ENCODE results near the gene FAN1.

Gene FAN1

GRCh38 chr15:30895461-30896210, 8.1 kb upstream of the FAN1 start:
- H3K9ac ChIP-seq (ENCODE audit: low read length): no peak overlapping the region
- H3K27ac ChIP-seq (ENCODE audit: low read depth, low read length): no peak overlapping the region
- no peaks in the 10 kb centered on the region for H3K9me3 ChIP-seq (ENCODE audit: low read length)
- no peaks in the 10 kb centered on the region for H3K36me3 ChIP-seq (ENCODE audit: insufficient read depth, low read length)
- no peak overlapping the region for H3K4me3 ChIP-seq (ENCODE audit: low read depth in 1 of 2, low read length in 2 of 2)
- no peaks in the 10 kb centered on the region for H3K27me3 ChIP-seq (ENCODE audit: control insufficient read depth in 1 of 2, insufficient read depth in 2 of 2, low read length in 2 of 2)
- H3K4me1 ChIP-seq (ENCODE audit: insufficient read depth, low read length): no peaks in the 10 kb centered on the region

GRCh38 chr15:30896211-30896606, 7.5 kb upstream of the FAN1 start:
- Histone ChIP-seq H3K4me1 (ENCODE audit: insufficient read depth, low read length) (no peaks in the 10 kb centered on the region), H3K36me3 (ENCODE audit: insufficient read depth, low read length) (no peaks in the 10 kb centered on the region), H3K27ac (ENCODE audit: low read depth, low read length) (no peak overlapping the region), H3K9ac (ENCODE audit: low read length) (no peak overlapping the region), H3K27me3 (ENCODE audit: control insufficient read depth in 1 of 2, insufficient read depth in 2 of 2, low read length in 2 of 2) (no peaks in the 10 kb centered on the region), H3K9me3 (ENCODE audit: low read length) (no peaks in the 10 kb centered on the region), H3K4me3 (ENCODE audit: low read depth in 1 of 2, low read length in 2 of 2) (no peak overlapping the region)

- Histone ChIP-seq H3K36me3 (ENCODE audit: insufficient read depth, low read length) (no peaks in the 10 kb centered on the region), H3K27me3 (ENCODE audit: control insufficient read depth in 1 of 2, insufficient read depth in 2 of 2, low read length in 2 of 2) (no peaks in the 10 kb centered on the region), H3K9ac (ENCODE audit: low read length) (no peak overlapping the region), H3K4me1 (ENCODE audit: insufficient read depth, low read length) (peaks cover 17% of the 10 kb centered on the region), H3K4me3 (ENCODE audit: low read depth in 1 of 2, low read length in 2 of 2) (no peak overlapping the region), H3K9me3 (ENCODE audit: low read length) (no peaks in the 10 kb centered on the region), H3K27ac (ENCODE audit: low read depth, low read length) (no peak overlapping the region)
These were observed 1.8 kb upstream of the FAN1 start for GRCh38 chr15:30901889-30902288.

GRCh38 chr15:30904812-30905211, 1.1 kb downstream of the FAN1 start:
- Histone ChIP-seq H3K27ac (ENCODE audit: low read depth, low read length) (no peak overlapping the region), H3K9me3 (ENCODE audit: low read length) (no peaks in the 10 kb centered on the region), H3K4me1 (ENCODE audit: insufficient read depth, low read length) (peaks cover 17% of the 10 kb centered on the region), H3K9ac (ENCODE audit: low read length) (peak overlapping the region; percentile 47), H3K27me3 (ENCODE audit: control insufficient read depth in 1 of 2, insufficient read depth in 2 of 2, low read length in 2 of 2) (no peaks in the 10 kb centered on the region), H3K36me3 (ENCODE audit: insufficient read depth, low read length) (peaks cover 7% of the 10 kb centered on the region), H3K4me3 (ENCODE audit: low read depth in 1 of 2, low read length in 2 of 2) (peak overlapping the region in 1 of 2 donors; percentile 72)

- Histone ChIP-seq H3K4me1 (ENCODE audit: insufficient read depth, low read length) (peaks cover 17% of the 10 kb centered on the region), H3K4me3 (ENCODE audit: low read depth in 1 of 2, low read length in 2 of 2) (no peak overlapping the region), H3K27me3 (ENCODE audit: control insufficient read depth in 1 of 2, insufficient read depth in 2 of 2, low read length in 2 of 2) (no peaks in the 10 kb centered on the region), H3K9ac (ENCODE audit: low read length) (no peak overlapping the region), H3K27ac (ENCODE audit: low read depth, low read length) (no peak overlapping the region), H3K36me3 (ENCODE audit: insufficient read depth, low read length) (peaks cover 10% of the 10 kb centered on the region), H3K9me3 (ENCODE audit: low read length) (no peaks in the 10 kb centered on the region)
These were observed 2.1 kb downstream of the FAN1 start for GRCh38 chr15:30905821-30906220.

- no peak overlapping the region for H3K4me3 ChIP-seq (ENCODE audit: low read depth in 1 of 2, low read length in 2 of 2)
- no peaks in the 10 kb centered on the region for H3K27me3 ChIP-seq (ENCODE audit: control insufficient read depth in 1 of 2, insufficient read depth in 2 of 2, low read length in 2 of 2)
- H3K27ac ChIP-seq (ENCODE audit: low read depth, low read length): no peak overlapping the region
- H3K9me3 ChIP-seq (ENCODE audit: low read length): no peaks in the 10 kb centered on the region
- peaks cover 10% of the 10 kb centered on the region for H3K36me3 ChIP-seq (ENCODE audit: insufficient read depth, low read length)
- peaks cover 17% of the 10 kb centered on the region for H3K4me1 ChIP-seq (ENCODE audit: insufficient read depth, low read length)
- no peak overlapping the region for H3K9ac ChIP-seq (ENCODE audit: low read length)
These were observed 2.7 kb downstream of the FAN1 start for GRCh38 chr15:30906366-30906765.

- Histone ChIP-seq H3K9ac (ENCODE audit: low read length) (no peak overlapping the region), H3K4me1 (ENCODE audit: insufficient read depth, low read length) (no peaks in the 10 kb centered on the region), H3K27ac (ENCODE audit: low read depth, low read length) (no peak overlapping the region), H3K27me3 (ENCODE audit: control insufficient read depth in 1 of 2, insufficient read depth in 2 of 2, low read length in 2 of 2) (no peaks in the 10 kb centered on the region), H3K36me3 (ENCODE audit: insufficient read depth, low read length) (peaks cover 60% of the 10 kb centered on the region), H3K9me3 (ENCODE audit: low read length) (no peaks in the 10 kb centered on the region), H3K4me3 (ENCODE audit: low read depth in 1 of 2, low read length in 2 of 2) (no peak overlapping the region)
These were observed 10.0 kb downstream of the FAN1 start for GRCh38 chr15:30913761-30914160.

GRCh38 chr15:30917013-30917412, 13.3 kb downstream of the FAN1 start:
- Histone ChIP-seq H3K36me3 (ENCODE audit: insufficient read depth, low read length) (peaks cover 56% of the 10 kb centered on the region), H3K4me3 (ENCODE audit: low read depth in 1 of 2, low read length in 2 of 2) (no peak overlapping the region), H3K9ac (ENCODE audit: low read length) (no peak overlapping the region), H3K27ac (ENCODE audit: low read depth, low read length) (no peak overlapping the region), H3K4me1 (ENCODE audit: insufficient read depth, low read length) (no peaks in the 10 kb centered on the region), H3K9me3 (ENCODE audit: low read length) (no peaks in the 10 kb centered on the region), H3K27me3 (ENCODE audit: control insufficient read depth in 1 of 2, insufficient read depth in 2 of 2, low read length in 2 of 2) (no peaks in the 10 kb centered on the region)

GRCh38 chr15:30917675-30918074, 14.0 kb downstream of the FAN1 start:
- Histone ChIP-seq H3K36me3 (ENCODE audit: insufficient read depth, low read length) (peaks cover 56% of the 10 kb centered on the region), H3K9me3 (ENCODE audit: low read length) (no peaks in the 10 kb centered on the region)

GRCh38 chr15:30918366-30918765, 14.7 kb downstream of the FAN1 start:
- Histone ChIP-seq H3K27ac (ENCODE audit: low read depth, low read length) (no peak overlapping the region), H3K9ac (ENCODE audit: low read length) (no peak overlapping the region), H3K9me3 (ENCODE audit: low read length) (no peaks in the 10 kb centered on the region), H3K4me1 (ENCODE audit: insufficient read depth, low read length) (no peaks in the 10 kb centered on the region), H3K4me3 (ENCODE audit: low read depth in 1 of 2, low read length in 2 of 2) (no peak overlapping the region), H3K27me3 (ENCODE audit: control insufficient read depth in 1 of 2, insufficient read depth in 2 of 2, low read length in 2 of 2) (no peaks in the 10 kb centered on the region), H3K36me3 (ENCODE audit: insufficient read depth, low read length) (peaks cover 56% of the 10 kb centered on the region)

More at GRCh38 chr15:30917675-30918074, 14.0 kb downstream of the FAN1 start:
- H3K9ac ChIP-seq (ENCODE audit: low read length): no peak overlapping the region
- H3K4me1 ChIP-seq (ENCODE audit: insufficient read depth, low read length): no peaks in the 10 kb centered on the region
- no peak overlapping the region for H3K4me3 ChIP-seq (ENCODE audit: low read depth in 1 of 2, low read length in 2 of 2)
- H3K27me3 ChIP-seq (ENCODE audit: control insufficient read depth in 1 of 2, insufficient read depth in 2 of 2, low read length in 2 of 2): no peaks in the 10 kb centered on the region
- H3K27ac ChIP-seq (ENCODE audit: low read depth, low read length): no peak overlapping the region

GRCh38 chr15:30919877-30920550, 16.3 kb downstream of the FAN1 start:
- H3K27ac ChIP-seq (ENCODE audit: low read depth, low read length): no peak overlapping the region
- H3K27me3 ChIP-seq (ENCODE audit: control insufficient read depth in 1 of 2, insufficient read depth in 2 of 2, low read length in 2 of 2): no peaks in the 10 kb centered on the region
- no peaks in the 10 kb centered on the region for H3K9me3 ChIP-seq (ENCODE audit: low read length)
- no peak overlapping the region for H3K9ac ChIP-seq (ENCODE audit: low read length)
- H3K4me3 ChIP-seq (ENCODE audit: low read depth in 1 of 2, low read length in 2 of 2): no peak overlapping the region
- H3K36me3 ChIP-seq (ENCODE audit: insufficient read depth, low read length): peaks cover 48% of the 10 kb centered on the region
- no peaks in the 10 kb centered on the region for H3K4me1 ChIP-seq (ENCODE audit: insufficient read depth, low read length)

GRCh38 chr15:30921106-30921505, 17.4 kb downstream of the FAN1 start:
- Histone ChIP-seq H3K36me3 (ENCODE audit: insufficient read depth, low read length) (peaks cover 52% of the 10 kb centered on the region), H3K4me3 (ENCODE audit: low read depth in 1 of 2, low read length in 2 of 2) (no peak overlapping the region), H3K9ac (ENCODE audit: low read length) (no peak overlapping the region), H3K9me3 (ENCODE audit: low read length) (no peaks in the 10 kb centered on the region), H3K4me1 (ENCODE audit: insufficient read depth, low read length) (no peaks in the 10 kb centered on the region), H3K27ac (ENCODE audit: low read depth, low read length) (no peak overlapping the region), H3K27me3 (ENCODE audit: control insufficient read depth in 1 of 2, insufficient read depth in 2 of 2, low read length in 2 of 2) (no peaks in the 10 kb centered on the region)
